KBM-7 (cell line): Measurements from ENCODE around the gene FOXJ3.
A peak's percentile ranks its signal among the peaks of the same experiment; 100 is the strongest.
"Not testable (repeated sequence)": the region's sequence is repeated elsewhere in the genome, so short reads cannot be mapped to it uniquely, and the experiment has no call there.

ENCODE experiments used
- DNase-seq: peaks from one replicate; pipeline ENCODE4 v3.0.0-alpha.2; 2015
- in situ Hi-C: fragments of 300-500 bp; cut with MboI; formaldehyde crosslinking; loops from 2 replicates; pipeline ENCODE4 v1.14.3; 2020; ENCODE audit warnings: low sequenced_read_pairs, low pct_unique_long_range_greater_than_20kb, mixed read lengths

The FOXJ3 gene

GRCh38 chr1:42211224-42211623, 123.8 kb downstream of the FOXJ3 start:
- in situ Hi-C loops, result no loop called here
- no peak for DNase-seq

- in situ Hi-C loops, result no loop called here
- DNase-seq, result no peak
Observed at GRCh38 chr1:42210421-42211133, 124.5 kb downstream of the FOXJ3 start.

GRCh38 chr1:42209526-42210251, 125.3 kb downstream of the FOXJ3 start:
- in situ Hi-C loops, result no loop called here
- DNase-seq, result no peak

GRCh38 chr1:42206930-42207329, 128.1 kb downstream of the FOXJ3 start:
- in situ Hi-C loops, DNase-seq: not testable (repeated sequence)

GRCh38 chr1:42206164-42206563, 128.9 kb downstream of the FOXJ3 start:
- in situ Hi-C loops, result no loop called here
- no peak for DNase-seq

- no peak for DNase-seq
- in situ Hi-C loops, result no loop called here
Observed at GRCh38 chr1:42201986-42202385, 133.0 kb downstream of the FOXJ3 start.

- no peak for DNase-seq
Observed at GRCh38 chr1:42198251-42198650, 136.8 kb downstream of the FOXJ3 start.

GRCh38 chr1:42195841-42196240, 139.2 kb downstream of the FOXJ3 start:
- no peak for DNase-seq
- in situ Hi-C loops, result no loop called here

More at GRCh38 chr1:42198251-42198650, 136.8 kb downstream of the FOXJ3 start:
- in situ Hi-C loops, result no loop called here

- in situ Hi-C loops, result no loop called here
- peak; percentile 34 for DNase-seq
Observed at GRCh38 chr1:42192106-42192505, 142.9 kb downstream of the FOXJ3 start.

GRCh38 chr1:42191319-42191718, 143.7 kb downstream of the FOXJ3 start:
- in situ Hi-C loops, result no loop called here
- no peak for DNase-seq

GRCh38 chr1:42189931-42190853, 144.8 kb downstream of the FOXJ3 start:
- in situ Hi-C loops, result no loop called here
- no peak for DNase-seq

GRCh38 chr1:42186152-42186551, 148.9 kb downstream of the FOXJ3 start:
- in situ Hi-C loops, result no loop called here
- no peak for DNase-seq

GRCh38 chr1:42184616-42185015, 150.4 kb downstream of the FOXJ3 start:
- in situ Hi-C loops, result no loop called here
- no peak for DNase-seq

GRCh38 chr1:42183957-42184268, 151.1 kb downstream of the FOXJ3 start:
- in situ Hi-C loops, result no loop called here
- DNase-seq, result no peak

GRCh38 chr1:42183210-42183956, 151.7 kb downstream of the FOXJ3 start:
- DNase-seq, result no peak
- in situ Hi-C loops, result no loop called here

- DNase-seq, result no peak
- in situ Hi-C loops, result no loop called here
Observed at GRCh38 chr1:42181687-42182086, 153.3 kb downstream of the FOXJ3 start.

- DNase-seq, result no peak
- in situ Hi-C loops, result no loop called here
Observed at GRCh38 chr1:42179900-42180329, 155.1 kb downstream of the FOXJ3 start.

- no peak for DNase-seq
- in situ Hi-C loops, result no loop called here
Observed at GRCh38 chr1:42179275-42179674, 155.8 kb downstream of the FOXJ3 start.

- DNase-seq, result no peak
- in situ Hi-C loops, result no loop called here
Observed at GRCh38 chr1:42178249-42178648, 156.8 kb downstream of the FOXJ3 start.
